HG03460 (cell line): ENCODE measurements around the gene OR52N5.

Experiments
- ATAC-seq: cut with Tn5 transposase; IDR thresholded peaks from one replicate; pipeline ENCODE4 v1.9.1; 2021; ENCODE audit not compliant: unreplicated experiment

OR52N5 gene

DNA sequence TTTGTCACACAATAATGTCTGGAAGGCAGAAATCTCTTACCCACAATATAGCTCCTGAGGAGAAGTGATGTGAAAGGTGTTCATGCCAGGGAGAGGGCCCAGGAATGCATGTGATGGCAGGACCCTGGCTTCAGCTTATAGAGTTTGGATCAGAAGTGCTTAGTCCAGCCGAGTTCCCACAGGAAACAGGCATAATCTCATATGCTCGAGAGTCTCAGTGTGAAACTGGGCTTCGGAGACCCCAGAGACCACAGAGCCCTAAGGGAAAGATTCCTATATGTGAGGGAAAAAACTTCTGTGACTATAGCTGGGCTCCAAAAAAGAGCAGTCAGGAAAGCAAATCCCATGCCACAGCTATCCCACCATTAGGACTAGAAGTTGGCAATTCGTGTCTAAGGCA, at the start of gene OR52N5:
OR52N5 (minus strand) TSS at position 101 of the 400 bp plus-strand sequence. CDS start 4,721 bp downstream, outside the sequence.
- no peak for ATAC-seq

DNA sequence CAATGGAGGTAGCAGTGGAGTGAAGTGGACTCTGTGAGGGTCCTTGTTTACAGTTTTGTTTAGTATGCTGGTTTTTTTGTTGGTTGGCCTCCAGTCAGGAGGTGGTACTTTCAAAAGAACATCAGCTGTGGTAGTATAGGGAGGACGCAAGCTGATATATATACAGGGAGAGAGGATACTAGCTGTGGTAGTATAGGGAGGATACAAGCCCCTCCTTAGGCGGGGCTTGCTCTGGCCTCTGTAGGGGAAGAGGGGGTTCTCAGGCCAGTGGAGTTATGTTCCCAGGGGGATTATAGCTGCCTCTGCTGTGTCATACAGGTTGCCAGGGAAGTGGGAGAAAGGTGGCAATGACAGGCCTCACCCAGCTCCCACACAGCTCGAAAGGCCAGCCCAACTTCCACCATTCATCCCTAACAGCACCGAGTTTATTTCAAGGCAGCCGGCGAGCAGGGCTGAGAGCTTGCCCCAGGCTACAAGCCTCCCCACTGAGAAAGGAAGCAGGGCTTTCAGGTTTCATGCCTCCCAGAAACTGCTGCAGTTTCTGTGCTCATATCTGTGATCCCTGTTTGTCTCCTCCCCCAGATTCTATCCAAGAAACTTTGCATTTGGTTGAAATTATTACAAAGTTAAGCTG, 48.2 kb upstream of the OR52N5 start:
- ATAC-seq: no peak

DNA sequence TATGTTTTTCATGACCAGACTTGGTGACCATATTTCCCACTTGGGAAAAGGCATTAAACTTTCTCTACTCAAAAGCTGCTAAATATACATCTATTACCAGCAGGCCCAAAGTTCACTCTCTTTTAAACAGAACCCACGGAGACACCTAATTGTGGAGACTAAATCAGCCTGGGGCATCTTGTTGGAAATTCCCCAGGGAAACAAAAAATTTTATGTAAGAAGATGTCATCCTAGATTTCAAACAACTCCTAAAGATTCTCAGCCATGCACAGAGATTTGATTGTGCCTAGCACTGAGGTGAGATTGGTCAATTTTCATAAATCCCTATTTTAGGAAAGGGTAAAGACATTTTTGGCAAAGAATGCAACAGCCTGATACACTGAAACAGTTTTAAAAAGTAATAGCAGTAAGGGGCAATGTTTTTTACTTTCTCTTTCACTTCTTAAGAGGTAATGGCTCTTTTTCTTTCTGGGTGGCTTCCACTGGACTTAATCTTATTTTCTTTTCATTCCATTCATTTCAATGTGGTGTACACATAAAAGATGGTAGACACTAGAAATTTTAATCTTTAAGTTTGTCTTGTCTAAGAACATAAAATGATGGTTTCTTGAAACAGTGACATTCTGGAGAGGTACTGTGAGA, 35.2 kb upstream of the OR52N5 start:
- ATAC-seq: no peak

DNA sequence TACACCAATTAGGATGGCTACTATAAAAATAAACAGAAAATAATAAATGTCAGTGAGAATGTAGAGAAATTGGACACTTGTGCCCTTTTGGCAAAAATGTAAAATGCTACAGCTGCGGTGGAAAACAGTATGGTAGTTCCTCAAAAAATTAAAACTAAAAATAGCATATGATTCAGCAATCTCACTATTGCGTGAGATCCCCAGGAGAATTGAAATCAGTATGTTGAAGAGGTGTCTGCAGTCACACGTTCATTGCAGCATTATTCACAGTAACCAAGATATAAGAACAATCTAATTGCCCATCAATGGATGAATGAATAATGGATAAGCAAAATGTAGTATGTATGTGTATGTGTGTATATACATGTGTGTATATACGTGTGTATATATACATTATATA, 32.4 kb upstream of the OR52N5 start:
- no peak for ATAC-seq

DNA sequence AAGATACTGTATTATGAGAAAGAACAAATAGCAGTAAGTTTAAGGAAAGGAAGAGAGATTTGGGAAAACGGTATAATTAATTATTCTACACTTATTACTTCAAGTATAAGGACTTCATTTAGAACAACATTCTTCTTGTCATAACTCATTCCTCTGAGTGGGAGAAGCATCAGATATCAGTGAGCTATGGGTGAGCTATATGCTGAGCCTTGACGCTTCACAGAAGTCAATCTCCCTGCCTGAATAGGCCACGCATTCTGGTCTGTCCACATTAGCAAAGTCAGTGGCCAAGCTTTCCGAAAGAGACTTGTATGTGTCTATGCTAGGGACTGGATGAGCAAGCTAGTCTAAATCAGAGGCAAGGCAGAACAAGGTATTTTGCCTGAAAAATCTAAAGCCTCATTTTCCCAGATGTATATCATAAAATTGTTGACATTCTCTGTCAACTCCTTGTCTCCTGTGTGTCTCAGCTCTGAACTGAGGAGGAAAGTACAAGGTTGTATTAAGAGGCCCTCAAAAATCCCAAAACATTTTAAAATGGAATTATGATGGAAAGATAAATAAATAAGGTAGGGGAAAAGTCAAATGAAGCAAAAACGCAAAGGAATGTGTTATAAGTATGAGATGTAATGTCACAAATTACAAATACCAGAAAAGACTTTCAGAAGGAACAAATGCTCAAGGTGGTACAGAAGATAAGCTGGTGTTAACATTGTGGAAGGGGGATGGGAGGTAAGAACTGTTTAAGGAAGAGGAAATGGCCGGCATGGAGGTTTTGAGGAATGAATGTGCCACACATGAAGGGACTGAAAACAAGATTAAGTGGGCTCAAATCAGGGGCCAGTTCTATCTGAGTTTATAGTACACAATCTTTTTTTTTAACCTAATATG, 27.0 kb upstream of the OR52N5 start:
- no peak for ATAC-seq

DNA sequence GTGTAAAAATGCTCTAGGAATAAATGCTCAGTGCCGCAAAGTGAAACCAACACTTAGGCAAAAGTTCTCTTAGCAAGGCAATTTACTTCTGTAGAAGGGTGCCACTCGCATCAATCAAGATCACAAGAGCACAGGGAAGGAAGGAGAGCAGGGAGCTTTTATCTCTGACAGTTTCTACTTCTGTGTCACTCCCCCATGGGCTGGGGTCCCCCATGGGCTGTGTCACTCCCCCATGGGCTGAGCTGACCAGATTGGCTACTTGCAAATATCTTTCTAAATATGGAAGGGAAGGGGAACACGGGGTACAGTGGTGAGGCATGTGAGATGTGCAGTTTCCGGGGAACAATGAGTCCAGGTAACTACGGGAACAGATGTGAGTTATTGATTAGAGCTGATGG, 26.0 kb upstream of the OR52N5 start:
- ATAC-seq: peak; percentile 40

DNA sequence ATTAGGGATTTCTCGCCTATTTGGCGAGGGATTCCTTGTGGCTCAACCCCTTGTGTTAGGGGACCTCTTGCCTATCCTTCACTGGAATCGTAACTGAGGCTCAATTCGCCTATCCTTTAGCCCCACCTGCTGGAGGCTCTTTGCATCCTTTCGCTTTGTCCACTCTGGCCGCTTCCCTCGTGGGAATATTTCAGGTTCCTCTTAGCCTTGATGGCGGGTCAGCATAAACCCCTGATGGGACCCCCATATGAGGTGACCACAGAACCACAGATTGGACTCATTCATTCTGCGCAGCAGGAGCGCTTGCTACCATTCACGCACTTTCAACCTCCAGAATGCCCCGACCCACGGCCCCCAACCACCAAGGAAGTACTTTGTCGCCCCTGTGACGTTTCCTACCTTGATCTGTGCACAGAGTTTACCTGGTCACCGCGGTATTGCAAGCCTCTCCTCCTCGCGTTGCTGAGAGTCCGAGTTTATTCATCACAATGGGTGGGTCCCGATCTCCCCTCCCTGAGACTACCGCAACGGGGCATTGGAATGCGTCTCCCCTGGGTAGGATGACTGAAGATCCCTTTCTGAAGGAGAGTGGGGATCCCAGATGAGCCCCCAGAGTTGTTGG, 25.5 kb upstream of the OR52N5 start, which contains the start of gene OR52N2:
OR52N2 (plus strand) TSS at position 425 of the 622 bp plus-strand sequence. CDS start 11,412 bp downstream, outside the sequence.
- peak; percentile 87 for ATAC-seq

DNA sequence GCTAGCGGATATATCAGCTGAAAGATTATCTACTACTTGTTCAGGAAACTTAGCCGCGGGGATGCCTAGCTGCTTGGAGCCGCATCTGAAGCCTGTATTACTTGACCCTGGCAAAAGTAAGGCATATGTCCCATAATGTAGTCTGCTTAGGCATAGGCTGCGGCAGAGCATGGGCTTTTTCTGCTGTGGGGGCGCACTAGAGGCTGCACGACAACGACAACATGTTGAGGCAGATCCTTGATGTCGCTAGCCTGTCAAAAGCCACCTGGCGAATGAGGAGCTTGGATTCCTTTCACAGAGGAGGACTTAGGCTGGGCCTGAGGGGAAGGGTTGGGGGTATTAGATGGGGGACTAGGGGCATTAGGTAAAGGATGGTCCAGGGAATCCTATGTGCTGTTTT, 24.4 kb upstream of the OR52N5 start:
- ATAC-seq: no peak

DNA sequence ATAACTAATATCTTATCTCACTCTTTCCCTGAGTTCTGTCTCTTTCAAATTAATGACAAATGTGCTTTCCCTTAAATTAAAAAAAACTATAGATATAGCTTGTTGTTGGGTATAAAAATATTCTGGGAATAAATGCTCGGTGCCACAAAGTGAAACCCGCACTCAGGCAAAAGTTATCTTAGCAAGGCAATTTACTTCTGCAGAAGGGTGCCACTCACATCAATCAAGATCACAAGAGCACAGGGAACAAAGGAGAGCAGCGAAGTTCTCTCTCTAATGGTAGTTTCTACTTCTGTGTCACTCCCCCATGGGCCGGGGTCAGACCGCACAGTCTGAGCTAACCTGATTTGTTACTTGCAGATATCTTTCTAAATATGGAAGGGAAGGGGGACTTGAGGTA, 20.8 kb upstream of the OR52N5 start:
- no peak for ATAC-seq

DNA sequence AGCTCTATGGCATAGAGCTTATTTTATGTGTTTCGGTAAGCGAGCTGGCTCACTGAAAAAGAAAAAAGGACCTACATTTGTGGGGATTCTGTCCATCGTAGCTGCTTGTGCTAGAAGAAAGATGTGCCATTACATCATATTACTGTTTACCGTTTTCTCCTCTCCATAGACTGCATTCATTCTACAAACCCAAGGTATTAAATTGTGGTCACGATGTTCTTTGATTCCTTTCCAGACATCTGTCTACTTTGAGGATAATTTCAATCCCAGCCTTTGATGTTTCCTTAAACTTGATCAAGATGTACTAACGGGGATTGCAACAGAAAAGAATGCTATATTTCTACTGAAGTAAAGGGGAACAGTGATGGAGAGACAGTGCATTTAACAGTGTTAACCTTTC, 13.4 kb upstream of the OR52N5 start:
- ATAC-seq: no peak

DNA sequence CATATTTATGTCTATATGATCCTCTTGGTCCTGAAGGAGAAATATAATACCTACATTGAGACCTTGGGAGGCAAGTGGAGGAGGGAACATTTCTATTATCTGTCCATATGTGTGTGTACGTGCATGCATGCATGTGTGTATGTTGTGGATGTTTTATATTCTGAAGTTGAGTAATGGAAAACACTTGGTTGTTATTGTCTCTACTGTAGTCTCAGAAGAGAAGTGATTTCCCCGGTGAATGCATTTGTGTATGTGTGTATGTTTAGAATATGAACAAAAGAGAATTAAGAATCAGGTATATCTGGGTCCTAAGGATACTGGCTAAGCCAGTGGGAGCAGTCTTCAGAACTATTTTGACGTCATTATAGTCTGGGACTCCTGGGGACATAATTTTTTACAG, 8.0 kb upstream of the OR52N5 start, which contains the start of gene OR52N1:
OR52N1 (minus strand) TSS at position 101 of the 400 bp plus-strand sequence. CDS start 2,449 bp downstream, outside the sequence.
- ATAC-seq: no peak

DNA sequence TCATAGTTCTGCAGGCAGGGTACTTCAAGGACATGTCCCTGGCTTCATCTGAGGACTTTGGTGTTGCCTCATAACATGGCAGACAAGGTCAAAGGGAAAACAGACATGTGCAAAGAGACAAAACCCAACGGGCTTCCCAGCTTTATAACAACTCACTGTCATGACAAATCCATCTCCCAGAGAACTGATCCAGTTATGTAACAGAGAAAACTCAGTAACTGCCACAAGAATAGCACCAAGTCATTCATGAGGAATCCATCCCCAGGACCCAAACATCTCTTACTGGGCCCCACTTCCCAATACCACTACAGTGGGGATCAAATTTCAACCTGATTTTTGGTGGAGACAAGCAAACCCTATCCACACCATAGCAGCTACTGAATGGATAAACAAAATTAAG, 16.1 kb downstream of the OR52N5 start:
- ATAC-seq: no peak

DNA sequence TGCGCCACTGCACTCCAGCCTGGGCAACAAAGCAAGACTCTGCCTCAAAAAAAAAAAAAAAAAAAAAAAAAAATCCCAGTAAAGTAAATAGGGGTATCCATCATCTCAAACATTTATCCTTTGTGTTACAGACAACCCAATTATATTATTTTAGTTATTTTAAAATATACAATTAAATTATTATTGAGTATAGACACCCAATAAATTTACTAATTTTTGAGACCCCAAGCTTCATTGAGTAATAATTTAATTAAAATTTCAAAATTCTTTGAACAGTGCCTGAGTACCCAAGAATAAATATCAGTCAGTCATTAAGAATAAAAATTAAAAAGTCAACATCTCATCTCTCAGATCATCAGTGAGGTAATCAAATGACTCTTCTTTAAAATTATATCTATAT, 29.2 kb downstream of the OR52N5 start, which contains the start of gene OR52N4:
OR52N4 (plus strand) TSS at position 301 of the 400 bp plus-strand sequence. CDS start 498 bp downstream, outside the sequence.
- no peak for ATAC-seq

DNA sequence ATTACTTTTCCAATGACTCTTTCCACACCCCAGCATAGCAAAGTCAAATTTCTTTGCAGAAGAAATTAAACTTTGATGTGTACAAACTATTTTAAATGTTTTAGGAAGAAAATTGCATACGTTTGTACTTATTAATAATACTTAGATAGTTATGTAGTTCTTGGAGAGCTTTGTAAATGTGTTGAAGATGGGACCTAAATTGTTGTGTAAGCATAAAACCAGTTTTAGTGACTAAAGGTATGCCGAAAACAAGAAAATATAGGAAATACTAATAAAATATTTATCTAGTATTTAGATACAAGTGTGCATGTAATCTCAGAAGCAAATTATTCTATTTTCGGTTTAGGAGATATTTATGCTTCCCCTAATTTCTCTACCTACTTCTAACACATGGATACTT, 33.3 kb downstream of the OR52N5 start:
- ATAC-seq: no peak

DNA sequence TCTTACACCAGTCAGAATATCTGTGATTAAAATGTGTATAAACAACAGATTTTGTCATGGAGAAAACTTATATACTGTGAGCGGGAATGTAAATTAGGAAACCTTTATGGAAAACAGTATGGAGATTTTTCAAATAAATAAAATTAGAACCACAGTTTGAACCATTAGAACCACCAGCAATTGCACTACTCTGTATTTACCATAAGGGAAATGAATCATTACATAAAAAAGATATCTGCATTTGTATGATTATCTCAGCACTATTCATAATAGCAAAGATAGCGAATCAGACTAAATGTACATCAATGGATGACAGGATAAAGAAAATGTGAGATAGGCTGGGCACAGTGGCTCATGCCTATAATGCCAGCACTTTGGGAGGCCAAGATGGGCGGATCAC, 36.5 kb downstream of the OR52N5 start:
- no peak for ATAC-seq

DNA sequence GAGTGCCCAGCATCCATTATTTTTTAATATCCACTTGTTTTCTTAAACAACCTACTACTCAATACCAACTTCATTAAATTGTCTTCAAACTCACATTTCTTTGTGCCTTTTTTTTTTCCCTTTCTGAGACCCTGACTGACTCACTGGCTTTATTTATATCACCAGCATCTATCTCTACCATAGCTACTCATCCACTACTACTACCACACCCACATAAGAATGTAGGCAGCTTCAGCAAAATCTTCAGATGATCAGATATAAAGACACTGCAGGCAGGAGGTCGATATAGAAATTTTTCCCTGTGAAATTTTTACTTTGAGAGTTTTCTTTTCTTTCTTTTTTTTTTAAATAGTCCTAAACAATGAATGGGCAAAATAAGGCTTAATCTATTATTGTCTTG, 44.7 kb downstream of the OR52N5 start:
- ATAC-seq: no peak

DNA sequence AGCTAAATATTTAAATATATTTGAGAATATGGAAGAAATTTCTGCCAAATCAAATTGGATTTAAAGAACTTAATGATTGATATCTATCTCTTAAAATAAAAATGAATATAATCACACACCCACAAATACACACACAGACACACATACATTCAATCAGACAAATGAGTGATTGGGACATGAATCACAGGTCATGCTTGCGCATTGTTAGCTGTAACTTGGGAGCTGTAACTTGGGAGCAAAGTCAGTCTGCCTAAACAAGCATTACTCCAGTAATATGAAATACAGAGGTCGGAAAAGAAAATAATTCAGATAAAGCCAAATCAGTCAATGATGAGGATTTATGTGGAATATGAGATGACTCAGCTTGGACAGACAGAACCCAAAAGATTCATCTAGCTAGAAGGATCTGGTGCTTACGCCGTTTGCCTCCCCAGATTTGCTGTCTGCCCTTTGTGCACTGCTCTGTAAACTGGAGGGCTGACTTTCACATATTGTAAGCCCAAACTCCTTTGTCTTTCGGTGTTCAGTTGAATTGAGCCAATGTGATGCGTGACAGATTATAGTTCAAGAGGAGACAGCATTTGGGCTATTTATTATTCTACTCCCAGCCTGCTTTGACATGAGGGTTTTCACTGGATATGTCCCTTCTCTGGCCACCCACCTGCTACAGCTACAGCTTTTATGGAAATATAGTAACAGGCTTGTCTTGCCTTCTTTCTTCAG, 45.3 kb downstream of the OR52N5 start:
- ATAC-seq: no peak

DNA sequence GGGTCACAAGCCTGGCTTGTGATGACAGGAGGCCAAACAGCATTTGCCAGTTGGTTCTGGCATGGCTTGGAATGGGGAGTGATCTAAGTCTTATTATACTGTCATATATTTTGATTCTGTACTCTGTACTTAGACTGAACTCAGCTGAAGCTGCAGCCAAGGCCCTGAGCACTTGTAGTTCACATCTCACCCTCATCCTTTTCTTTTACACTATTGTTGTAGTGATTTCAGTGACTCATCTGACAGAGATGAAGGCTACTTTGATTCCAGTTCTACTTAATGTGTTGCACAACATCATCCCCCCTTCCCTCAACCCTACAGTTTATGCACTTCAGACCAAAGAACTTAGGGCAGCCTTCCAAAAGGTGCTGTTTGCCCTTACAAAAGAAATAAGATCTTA, 46.1 kb downstream of the OR52N5 start:
- no peak for ATAC-seq

DNA sequence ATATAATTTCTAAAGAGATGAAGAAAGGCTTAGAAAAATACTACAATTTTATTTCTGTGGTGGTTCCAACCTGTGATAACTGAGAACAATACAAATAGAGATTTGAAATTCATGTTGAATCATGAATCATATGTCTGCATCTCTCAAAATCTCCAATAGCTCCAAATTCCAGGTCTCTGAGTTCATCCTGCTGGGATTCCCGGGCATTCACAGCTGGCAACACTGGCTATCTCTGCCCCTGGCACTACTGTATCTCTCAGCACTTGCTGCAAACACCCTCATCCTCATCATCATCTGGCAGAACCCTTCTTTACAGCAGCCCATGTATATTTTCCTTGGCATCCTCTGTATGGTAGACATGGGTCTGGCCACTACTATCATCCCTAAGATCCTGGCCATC, 46.8 kb downstream of the OR52N5 start, which contains the start of gene OR56B1:
OR56B1 (plus strand) TSS at position 53 of the 400 bp plus-strand sequence; CDS start at position 122, 69 bp downstream.
- ATAC-seq: no peak

DNA sequence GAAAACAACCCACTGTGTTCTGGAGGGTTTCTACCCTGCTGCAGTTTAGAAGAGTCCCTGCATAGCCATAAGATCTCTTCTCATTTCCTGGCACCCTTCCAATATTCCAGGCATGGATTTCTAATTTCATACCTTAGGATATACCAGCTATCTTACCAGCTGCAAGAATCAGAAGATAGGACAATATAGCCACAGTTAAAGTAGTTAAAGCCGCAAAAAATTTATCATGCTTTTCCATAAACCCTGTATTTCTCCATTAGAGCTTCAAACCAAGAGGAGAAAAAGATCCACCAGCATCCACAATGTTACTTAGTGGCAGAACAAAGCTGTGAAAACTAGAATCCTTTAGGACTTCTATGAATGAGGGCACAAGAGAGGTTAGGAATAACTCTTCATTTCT, 55.5 kb downstream of the OR52N5 start:
- ATAC-seq: no peak
